Inferior parietal cortex (tissue), 1 donor: ENCODE results near the gene IL17RA.

Experiments used
- DNase-seq: peaks from one replicate; pipeline ENCODE4 v3.0.0-alpha.2; 2016; ENCODE audit errors: extremely low spot score

The IL17RA gene

GRCh38 chr22:17106161-17106784, 21.5 kb downstream of the IL17RA start:
- no peak for DNase-seq

GRCh38 chr22:17106785-17107546, 22.2 kb downstream of the IL17RA start:
- DNase-seq: no peak

GRCh38 chr22:17107547-17107810, 22.7 kb downstream of the IL17RA start:
- DNase-seq: no peak

- DNase-seq: no peak
Measured at GRCh38 chr22:17108256-17109112, 23.7 kb downstream of the IL17RA start.

- DNase-seq: no peak
Measured at GRCh38 chr22:17109113-17109865, 24.5 kb downstream of the IL17RA start.

- no peak for DNase-seq
Measured at GRCh38 chr22:17109976-17110375, 25.2 kb downstream of the IL17RA start.

- no peak for DNase-seq
Measured at GRCh38 chr22:17110791-17111550, 26.2 kb downstream of the IL17RA start.

GRCh38 chr22:17112491-17113042, 27.8 kb downstream of the IL17RA start:
- DNase-seq: no peak

GRCh38 chr22:17113600-17113999, 28.8 kb downstream of the IL17RA start:
- DNase-seq: no peak

- DNase-seq: no peak
Measured at GRCh38 chr22:17114173-17114897, 29.5 kb downstream of the IL17RA start.

- no peak for DNase-seq
Measured at GRCh38 chr22:17114898-17115235, 30.1 kb downstream of the IL17RA start.

GRCh38 chr22:17115236-17115635, 30.4 kb downstream of the IL17RA start:
- no peak for DNase-seq

- no peak for DNase-seq
Measured at GRCh38 chr22:17115945-17116565, 31.3 kb downstream of the IL17RA start.

- no peak for DNase-seq
Measured at GRCh38 chr22:17116572-17117330, 32.0 kb downstream of the IL17RA start.

- DNase-seq: no peak
Measured at GRCh38 chr22:17117400-17117799, 32.6 kb downstream of the IL17RA start.

GRCh38 chr22:17117890-17118289, 33.1 kb downstream of the IL17RA start:
- no peak for DNase-seq

GRCh38 chr22:17118342-17118741, 33.5 kb downstream of the IL17RA start:
- no peak for DNase-seq

- no peak for DNase-seq
Measured at GRCh38 chr22:17119481-17120202, 34.8 kb downstream of the IL17RA start.

- no peak for DNase-seq
Measured at GRCh38 chr22:17120281-17120680, 35.5 kb downstream of the IL17RA start.
